Left ventricle myocardium superior (tissue), 1 donor: ENCODE results near the gene TRIM71. TPM values are rescaled to one million over a fixed set of nuclear protein-coding genes. Genes with fewer than 3 reads are reported as not detected.

ENCODE experiments used
- total RNA-seq: library from RNA; stranded (reverse); fragmentation: NEBNext Ultra II Directional; extraction: Animal tissue kit (Norgen Biotek cat#: 25700); gene quantifications from one replicate; pipeline ENCODE4 v1.2.1, GENCODE V29; 2021
- donor health status: DM: no; HTN: yes; CAD: no; lungs with severe emphysema.

TRIM71 gene
- total RNA-seq, 1 donor from 2014 or later = not detected

Other genes starting within 250 kb of the TRIM71 start
- gene DYNC1LI1, start 247.1 kb upstream of the TRIM71 start, total RNA-seq = 53.5 TPM
- gene CNOT10, start 132.8 kb upstream of the TRIM71 start, total RNA-seq = 15.5 TPM
- gene CCR4, start 133.6 kb downstream of the TRIM71 start, total RNA-seq = not detected